Posterior cingulate gyrus (tissue), 11 donors: ENCODE measurements around the gene HOXD9.
A peak's percentile ranks its signal among the peaks of the same experiment; 100 is the strongest.

Experiments
- DNase-seq, 10 donors: peaks; one replicate each; pipeline versions ENCODE4 v3.0.0 to v3.0.0-alpha.2; 2020 to 2021; ENCODE audit warnings: mixed read lengths in 3 of 10
- intact Hi-C: fragments of 100-400 bp; cut with DNase I; formaldehyde crosslinking; loops from one replicate; pipeline ENCODE4 v1.15.1; 2023

Gene HOXD9

GRCh38 chr2:176160986-176161824, 38.7 kb downstream of the HOXD9 start:
- intact Hi-C loops, result no loop called here
- DNase-seq, result peak in 1 of 10 donors; percentile 33

GRCh38 chr2:176161825-176162626, 39.5 kb downstream of the HOXD9 start:
- DNase-seq, result peak in 1 of 10 donors; percentile 7
- intact Hi-C loops, result no loop called here

- peak in 1 of 10 donors; percentile 55 for DNase-seq
- intact Hi-C loops, result no loop called here
Observed at GRCh38 chr2:176162911-176163671, 40.6 kb downstream of the HOXD9 start.

DNA sequence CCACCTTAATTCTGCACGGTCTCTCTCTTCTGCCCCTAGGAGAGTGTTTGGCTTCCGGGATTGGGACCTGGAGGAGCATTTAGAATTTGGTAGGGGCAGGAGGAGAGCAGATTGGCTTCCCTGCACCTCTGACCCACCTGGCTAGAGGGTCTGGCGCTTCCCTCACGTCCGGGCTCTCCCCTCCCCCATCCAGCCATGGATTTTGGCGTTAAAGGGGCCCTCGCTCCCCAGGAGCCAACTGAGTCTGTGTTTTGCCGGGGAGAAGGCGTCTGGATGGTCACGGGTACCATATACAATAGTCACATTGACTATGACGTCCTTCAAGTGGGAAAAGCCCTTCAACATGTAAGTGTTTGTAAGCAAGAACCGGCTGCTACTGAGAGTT, 41.1 kb downstream of the HOXD9 start:
- peak in 1 of 10 donors; percentile 52 for DNase-seq

DNA sequence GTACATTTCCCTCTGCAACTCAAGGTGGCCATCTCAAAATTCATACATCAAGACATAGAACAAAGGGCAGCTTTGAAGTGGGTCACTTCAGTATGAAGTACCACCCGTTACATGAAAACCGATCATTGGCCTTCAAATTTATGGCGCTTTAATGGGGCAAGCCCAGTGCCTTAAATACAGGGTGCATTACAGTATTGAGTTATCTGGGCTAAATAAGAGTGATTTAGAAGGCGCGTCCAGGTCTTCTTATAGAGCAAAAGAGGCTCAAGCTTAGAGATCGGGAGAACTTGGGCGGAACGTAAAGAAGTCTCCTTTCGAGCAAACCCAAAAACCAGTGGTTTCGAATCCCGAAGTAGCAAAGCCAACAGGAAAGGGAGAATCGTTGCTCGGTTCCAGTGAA, 41.7 kb downstream of the HOXD9 start:
- no peak for DNase-seq
- intact Hi-C loops, result no loop called here

More for the DNA sequence above, 41.1 kb downstream of the HOXD9 start:
- intact Hi-C loops, result no loop called here

DNA sequence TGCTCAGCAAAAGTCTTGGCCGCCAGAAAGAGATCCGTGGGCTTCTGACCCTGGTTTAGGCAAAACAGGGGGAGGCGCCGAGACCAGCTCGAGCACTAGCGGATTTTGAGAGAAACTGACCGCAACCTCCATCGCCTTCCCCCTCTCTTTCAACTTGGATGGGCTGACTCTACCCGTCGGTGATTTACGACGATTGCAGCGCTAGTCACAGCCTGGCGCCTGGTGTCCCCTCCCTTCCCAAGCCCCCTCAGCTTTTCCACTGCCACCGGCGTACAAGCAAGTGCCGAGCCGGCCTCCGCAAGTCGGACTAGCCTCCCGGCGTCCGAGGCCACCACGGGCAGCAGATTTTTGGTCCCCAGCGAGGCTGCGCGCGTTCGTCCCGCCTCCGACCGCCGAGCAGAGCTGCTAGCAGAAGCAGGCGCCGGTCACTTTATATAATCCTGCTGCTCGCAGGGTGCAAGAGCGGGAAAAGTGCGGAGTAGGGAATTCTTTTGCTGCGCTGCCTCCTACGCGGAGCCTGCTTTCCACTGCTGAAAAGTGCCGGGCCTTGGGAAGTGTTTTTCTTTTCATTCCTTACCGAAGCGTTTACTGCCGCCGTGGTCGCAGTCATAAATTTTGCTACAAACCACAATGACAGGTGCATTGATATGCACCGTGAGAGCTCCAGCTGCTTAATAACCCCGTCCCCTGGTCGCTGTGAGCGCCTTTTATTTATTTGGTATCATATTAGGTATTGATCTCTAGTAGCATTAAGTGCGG, 42.3 kb downstream of the HOXD9 start:
- intact Hi-C loops, result no loop called here
- peak in 1 of 10 donors; percentile 79 for DNase-seq

DNA sequence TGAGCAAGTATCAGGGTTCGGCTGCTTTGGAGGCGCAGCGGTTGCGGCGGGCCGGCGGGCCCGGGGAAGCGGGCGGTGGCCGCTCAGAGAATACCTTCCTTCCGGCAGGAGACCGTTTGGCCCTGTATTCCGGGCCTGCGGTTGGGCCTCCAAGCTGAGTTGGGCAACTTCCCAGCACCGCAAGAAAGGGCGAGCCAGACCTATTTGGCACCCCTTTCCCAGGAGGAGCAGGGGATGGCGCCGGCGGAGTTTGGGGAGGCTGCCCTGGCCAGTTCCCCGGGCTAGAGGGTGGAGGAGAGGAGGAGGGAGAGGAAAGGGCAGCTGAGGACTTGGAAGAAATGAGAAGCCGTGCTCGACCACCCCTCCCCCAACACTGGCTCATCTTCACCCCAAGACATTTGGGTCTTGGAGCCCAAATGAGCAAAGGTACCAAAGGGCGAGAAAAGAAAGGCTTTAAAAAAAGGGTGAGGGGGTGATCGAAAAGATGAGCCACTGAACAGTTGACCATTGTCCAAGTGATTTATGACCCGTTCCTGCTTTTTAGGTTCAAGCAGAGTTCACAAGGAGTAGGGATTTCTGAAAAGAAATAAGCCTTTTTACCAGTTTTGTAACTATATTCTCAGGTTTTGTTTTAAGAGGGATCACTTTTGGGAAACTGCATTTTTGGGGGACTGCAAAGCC, 43.0 kb downstream of the HOXD9 start:
- intact Hi-C loops, result no loop called here
- DNase-seq, result peak in 1 of 10 donors; percentile 72

GRCh38 chr2:176166272-176166671, 43.8 kb downstream of the HOXD9 start:
- intact Hi-C loops, result no loop called here
- peak in 1 of 10 donors; percentile 16 for DNase-seq

DNA sequence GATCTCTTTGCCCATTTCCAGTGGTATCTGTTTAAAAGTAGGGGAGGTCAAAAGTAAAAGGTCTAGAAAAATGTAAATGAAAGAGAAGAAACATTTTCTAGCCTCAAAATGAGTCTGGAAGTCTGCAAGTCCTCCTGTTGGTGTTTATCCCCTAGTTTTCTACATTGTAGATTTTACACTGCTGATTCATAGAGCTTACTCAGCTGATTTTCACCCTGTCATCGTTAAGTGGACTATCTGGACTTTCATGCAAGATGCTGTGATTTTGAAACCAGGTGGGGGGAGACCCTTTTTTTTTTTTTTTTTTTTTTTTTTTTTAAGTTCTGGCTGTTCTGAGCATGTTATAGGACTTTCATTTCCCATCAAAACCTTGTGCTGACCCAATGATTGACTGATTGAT, 44.9 kb downstream of the HOXD9 start:
- DNase-seq, result no peak
- intact Hi-C loops, result no loop called here

GRCh38 chr2:176169181-176169580, 46.7 kb downstream of the HOXD9 start:
- intact Hi-C loops, result no loop called here
- peak in 1 of 10 donors; percentile 34 for DNase-seq

- DNase-seq, result no peak
- intact Hi-C loops, result no loop called here
Observed at GRCh38 chr2:176169711-176170110, 47.2 kb downstream of the HOXD9 start.

GRCh38 chr2:176170602-176171305, 48.2 kb downstream of the HOXD9 start:
- DNase-seq, result peak in 1 of 10 donors; percentile 44
- intact Hi-C loops, result no loop called here

DNA sequence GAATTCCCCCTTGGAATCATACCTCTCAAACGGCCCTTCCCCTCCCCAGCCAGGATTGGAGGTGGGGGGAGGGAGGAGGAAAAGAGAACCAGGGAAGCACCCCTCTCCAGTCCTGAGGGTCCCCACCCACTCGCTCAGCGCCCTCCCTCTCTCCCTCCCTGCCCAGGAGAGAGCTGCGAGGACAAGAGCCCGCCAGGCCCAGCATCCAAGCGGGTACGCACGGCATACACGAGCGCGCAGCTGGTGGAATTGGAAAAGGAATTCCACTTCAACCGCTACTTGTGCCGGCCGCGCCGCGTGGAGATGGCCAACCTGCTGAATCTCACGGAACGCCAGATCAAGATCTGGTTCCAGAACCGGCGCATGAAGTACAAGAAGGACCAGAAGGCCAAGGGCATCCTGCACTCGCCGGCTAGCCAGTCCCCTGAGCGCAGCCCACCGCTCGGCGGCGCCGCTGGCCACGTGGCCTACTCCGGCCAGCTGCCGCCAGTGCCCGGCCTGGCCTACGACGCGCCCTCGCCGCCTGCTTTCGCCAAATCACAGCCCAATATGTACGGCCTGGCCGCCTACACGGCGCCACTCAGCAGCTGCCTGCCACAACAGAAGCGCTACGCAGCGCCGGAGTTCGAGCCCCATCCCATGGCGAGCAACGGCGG, 49.0 kb downstream of the HOXD9 start:
- DNase-seq, result peak in 2 of 10 donors; percentile 68 to 91
- intact Hi-C loops, result no loop called here

DNA sequence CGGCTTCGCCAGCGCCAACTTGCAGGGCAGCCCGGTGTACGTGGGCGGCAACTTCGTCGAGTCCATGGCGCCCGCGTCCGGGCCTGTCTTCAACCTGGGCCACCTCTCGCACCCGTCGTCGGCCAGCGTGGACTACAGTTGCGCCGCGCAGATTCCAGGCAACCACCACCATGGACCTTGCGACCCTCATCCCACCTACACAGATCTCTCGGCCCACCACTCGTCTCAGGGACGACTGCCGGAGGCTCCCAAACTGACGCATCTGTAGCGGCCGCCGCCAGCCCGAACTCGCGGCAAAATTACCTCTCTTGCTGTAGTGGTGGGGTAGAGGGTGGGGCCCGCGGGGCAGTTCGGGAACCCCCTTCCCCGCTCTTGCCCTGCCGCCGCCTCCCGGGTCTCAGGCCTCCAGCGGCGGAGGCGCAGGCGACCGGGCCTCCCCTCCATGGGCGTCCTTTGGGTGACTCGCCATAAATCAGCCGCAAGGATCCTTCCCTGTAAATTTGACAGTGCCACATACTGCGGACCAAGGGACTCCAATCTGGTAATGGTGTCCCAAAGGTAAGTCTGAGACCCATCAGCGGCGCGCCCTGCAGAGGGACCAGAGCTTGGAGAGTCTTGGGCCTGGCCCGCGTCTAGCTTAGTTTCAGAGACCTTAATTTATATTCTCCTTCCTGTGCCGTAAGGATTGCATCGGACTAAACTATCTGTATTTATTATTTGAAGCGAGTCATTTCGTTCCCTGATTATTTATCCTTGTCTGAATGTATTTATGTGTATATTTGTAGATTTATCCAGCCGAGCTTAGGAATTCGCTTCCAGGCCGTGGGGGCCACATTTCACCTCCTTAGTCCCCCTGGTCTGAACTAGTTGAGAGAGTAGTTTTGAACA, 49.7 kb downstream of the HOXD9 start:
- DNase-seq, result no peak
- intact Hi-C loops, result no loop called here

DNA sequence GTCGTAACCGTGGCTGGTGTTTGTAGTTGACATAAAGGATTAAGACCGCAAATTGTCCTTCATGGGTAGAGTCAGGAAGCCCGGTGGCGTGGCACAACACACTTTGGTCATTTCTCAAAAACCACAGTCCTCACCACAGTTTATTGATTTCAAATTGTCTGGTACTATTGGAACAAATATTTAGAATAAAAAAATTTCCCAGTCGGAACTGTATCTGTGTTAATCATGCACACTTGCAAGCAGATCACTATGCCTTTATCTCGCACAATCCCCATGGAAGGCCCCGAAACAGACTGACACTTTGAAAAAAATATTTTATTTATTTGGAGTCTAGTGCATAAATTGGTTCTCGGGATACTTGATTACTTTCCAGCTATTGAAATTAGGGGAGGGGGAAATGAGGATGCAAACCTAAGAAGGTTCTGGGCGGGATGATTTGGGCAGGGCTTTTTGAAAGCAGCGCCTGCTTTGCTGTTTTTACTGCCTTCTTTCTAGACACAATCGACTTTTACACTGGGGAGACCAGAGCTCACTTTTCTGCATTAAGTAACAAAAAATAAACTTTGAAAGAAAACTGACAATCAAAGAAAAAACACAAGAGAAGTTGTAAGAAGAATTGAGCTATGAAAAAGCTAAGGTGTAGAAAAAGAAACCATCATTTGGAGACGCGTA, 50.5 kb downstream of the HOXD9 start:
- intact Hi-C loops, result no loop called here

DNA sequence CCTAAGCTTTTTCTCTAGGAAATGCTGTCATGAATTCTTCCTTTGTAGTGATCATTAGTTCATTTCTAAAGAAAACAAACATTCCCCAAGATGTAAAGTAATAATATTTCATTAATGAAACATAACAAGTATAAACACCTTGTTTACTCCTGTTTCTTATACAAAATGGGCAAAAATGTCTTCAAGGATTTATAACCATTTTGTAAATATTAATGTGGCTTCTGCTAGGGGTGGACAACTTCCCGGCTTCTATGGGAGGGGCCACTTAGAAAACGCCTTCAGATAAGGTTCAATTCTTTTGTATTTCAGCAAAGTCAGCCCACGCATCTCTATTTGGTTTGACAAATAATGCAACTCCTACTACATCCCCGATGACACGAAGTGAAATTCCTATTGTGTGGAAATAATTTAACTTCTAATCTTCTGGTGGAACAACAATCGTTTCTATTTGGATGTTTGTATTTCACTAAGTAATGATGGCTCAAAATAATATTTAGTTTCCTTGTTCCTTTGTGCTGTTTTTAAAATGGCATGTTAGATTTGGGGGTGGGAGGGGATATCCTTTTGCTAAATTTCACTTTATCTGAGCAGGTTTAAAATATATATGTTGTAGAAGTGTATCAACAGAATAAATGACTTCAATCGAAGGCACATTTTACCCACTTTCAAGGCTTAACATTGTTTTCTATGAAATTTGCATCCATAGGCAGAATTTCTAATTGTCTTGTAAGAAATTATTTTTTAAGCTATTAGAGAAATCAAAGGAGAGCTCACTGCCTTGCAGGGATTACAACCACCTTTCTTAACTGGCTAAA, 51.3 kb downstream of the HOXD9 start:
- no peak for DNase-seq
- intact Hi-C loops, result no loop called here

More for the DNA sequence above, 50.5 kb downstream of the HOXD9 start:
- DNase-seq, result no peak
